NCI-H146 treated with DMSO at 0.1 percent for 48 hours (cell line): Measurements from ENCODE around the gene TAC3.
"Not testable (repeated sequence)": the region's sequence is repeated elsewhere in the genome, so short reads cannot be mapped to it uniquely, and the experiment has no call there.

Source experiments
- DNase-seq: peaks from one replicate; lab custom pipeline; 2025; ENCODE audit not compliant: unreplicated experiment; lab: John Stamatoyannopoulos, UW

The TAC3 gene

GRCh38 chr12:57016348-57016747 is at the start of gene TAC3:
TAC3 (minus strand) TSS chr12:57016529; CDS start chr12:57015797, 732 bp downstream.
- DNase-seq: no peak

GRCh38 chr12:57063991-57064685 is 47.8 kb upstream of the TAC3 start:
- DNase-seq: no peak

DNA sequence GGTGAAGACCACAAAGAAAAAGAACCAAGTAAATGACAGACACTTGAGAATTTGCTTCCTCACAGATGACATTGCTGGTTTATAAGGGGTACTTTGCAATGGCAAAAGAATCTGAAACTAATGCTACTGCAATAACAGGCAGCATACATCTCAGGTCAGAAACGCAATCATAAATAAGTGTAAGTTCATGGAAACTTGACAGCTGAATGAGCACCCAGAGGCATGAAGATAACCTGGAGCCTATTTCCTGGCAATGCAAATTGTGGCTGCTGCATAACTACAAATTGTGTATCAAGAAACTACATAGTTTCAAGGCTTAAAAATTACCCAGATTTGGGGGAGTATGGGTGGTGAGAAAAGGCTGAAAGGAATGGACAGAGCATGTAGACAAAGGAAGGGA is 42.1 kb upstream of the TAC3 start:
- no peak for DNase-seq

GRCh38 chr12:57057067-57057751 is 40.9 kb upstream of the TAC3 start:
- DNase-seq: no peak

DNA sequence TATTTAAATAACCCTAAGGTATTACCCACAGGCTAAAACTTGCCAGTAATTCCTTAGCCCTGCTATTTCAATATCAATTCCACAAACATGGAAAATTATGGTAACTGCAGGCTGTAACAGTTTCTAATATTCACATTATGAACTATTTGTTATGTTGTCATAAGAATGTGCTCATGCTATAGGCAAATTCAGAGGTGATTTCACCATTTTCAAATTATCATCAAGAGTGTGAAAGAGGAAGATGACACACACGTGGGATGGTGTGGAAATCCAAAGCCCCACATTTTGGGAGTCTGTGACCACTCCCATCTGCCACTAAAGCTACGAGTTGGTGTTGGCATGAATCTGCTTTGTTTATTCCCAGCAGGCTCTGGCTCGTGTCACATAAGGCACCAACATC is 39.5 kb upstream of the TAC3 start:
- no peak for DNase-seq

- DNase-seq: not testable (repeated sequence)
These were observed 37.6 kb upstream of the TAC3 start for GRCh38 chr12:57053901-57054300.

GRCh38 chr12:57053146-57053545 is 36.8 kb upstream of the TAC3 start:
- DNase-seq: not testable (repeated sequence)

DNA sequence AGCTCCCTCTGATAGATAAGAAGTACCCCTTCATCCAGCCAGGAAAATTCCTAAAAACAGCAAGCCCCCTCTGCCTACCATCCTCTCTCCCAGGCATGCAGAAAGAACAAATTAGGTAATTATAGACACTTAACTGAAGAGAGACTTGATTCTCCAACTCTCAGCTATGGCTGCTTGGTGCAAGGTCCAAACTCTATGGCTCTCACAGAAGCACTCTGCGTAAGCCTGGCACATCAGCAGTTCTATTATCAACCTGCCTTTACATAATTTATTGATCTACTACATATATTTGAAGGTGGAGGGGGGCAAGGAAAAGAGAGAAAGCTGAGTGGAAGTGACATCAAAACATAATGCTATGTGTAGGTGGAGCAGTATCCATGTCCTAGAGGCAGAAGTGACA is 34.7 kb upstream of the TAC3 start:
- DNase-seq: no peak

- no peak for DNase-seq
These were observed 33.6 kb upstream of the TAC3 start, which contains the start of gene MYO1A for GRCh38 chr12:57049890-57050289. MYO1A (minus strand) TSS chr12:57050129; CDS start chr12:57048323, 1,806 bp downstream.

- DNase-seq: no peak
These were observed 32.8 kb upstream of the TAC3 start for GRCh38 chr12:57049119-57049446.

DNA sequence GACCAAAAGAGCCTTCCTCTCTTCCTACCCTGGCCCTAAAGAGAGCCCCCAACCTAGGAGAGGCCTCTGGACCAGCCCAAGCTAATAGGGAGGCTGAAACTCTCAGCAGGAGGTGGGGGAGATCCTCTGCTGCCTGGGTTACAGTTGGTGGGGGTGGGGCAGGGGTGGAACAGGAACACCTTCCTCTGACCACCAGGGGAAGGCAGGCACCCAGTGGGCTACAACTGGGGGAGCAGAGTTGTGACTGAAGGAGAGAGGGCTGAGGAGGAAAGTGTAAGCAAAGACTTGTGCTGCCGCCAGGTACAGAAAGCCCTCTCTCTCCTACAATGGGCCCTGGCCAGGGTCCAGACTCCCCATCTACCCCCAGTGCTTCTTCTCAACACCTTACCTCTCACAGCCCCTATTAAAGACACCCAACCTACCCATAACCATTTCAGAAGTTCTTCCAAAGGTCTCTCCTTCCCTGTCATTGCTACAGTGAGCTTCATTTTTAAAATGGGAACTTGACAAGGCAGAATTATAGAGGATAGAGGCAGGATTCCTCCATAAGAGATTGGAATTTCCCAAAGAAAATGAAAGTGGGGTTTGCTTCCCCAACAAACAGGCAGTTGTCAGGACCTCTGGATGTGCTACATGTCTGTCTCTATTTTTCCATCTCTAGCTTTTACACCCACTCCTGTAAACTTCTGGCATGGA is 32.2 kb upstream of the TAC3 start:
- no peak for DNase-seq

- DNase-seq: no peak
These were observed 31.7 kb upstream of the TAC3 start for GRCh38 chr12:57047981-57048380.

- no peak for DNase-seq
These were observed 30.9 kb upstream of the TAC3 start for GRCh38 chr12:57046947-57047890.

DNA sequence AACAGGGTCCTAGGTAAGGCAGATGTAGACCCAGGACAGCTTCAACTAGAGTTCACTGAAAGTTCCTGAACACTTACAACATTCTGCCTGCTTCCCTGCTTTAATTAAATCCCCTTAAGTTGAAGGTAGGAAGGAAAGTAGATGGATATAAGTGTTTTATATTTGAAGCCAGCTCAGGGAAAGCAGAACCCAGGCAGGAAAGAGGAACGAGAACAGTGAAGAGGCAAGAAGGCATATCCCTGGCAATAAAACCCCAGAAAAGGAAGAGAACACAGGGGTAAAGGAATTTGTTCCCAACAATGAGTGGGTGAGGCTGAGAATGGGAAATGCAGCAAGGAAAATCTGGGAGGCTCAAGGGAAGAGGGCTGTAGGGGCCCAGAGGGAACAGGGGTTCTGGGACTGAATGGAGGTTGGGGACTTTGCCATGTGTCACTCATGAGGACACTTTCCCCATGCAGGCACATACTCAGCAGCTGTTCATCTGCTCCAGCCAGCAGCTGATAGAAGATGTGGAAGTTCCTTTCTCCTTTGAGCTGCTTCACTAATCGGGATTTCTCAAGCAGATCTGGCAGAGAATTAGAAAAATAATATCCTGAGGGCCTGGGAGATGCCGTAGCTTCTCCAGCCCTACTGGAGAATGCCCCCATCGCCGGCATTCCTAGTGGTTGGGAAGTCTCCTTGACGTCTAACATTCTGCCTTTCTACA is 29.9 kb upstream of the TAC3 start:
- DNase-seq: no peak

DNA sequence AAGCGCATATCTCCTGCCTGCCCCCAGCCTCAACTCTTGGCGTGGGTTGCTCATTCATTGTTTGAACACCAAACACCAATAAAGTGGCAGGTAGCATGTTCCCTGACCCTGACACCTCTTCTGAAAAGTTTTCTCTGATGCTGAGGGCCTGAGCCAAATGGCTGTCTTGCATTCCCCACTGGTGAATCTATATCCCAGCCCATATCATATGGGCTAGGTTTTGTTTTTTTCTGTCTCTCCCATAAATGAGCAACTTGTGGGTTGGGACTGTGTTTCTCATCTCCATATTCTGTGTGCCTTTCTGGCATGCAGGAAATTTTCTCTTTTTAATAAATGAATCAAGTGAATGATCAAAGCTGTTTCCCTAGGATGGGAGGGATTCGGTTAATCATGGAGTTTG is 28.6 kb upstream of the TAC3 start:
- no peak for DNase-seq

DNA sequence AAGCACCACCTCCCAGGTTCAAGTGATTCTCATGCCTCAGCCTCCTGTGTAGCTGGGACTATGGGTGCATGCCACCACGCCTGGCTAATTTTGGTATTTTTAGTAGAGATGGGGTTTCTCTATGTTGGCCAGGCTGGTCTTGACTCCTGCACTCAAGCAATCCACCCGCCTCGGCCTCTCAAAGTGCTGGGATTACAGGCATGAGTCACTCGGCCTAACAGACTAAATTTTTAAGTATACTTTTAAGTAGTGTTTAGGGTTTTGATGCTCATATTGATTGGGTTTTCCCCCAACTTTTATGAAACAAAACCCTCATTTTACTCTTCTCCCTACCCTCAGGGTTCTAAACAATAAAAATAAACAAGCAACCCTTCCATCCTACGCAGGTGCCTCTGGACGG is 28.1 kb upstream of the TAC3 start:
- DNase-seq: no peak

- DNase-seq: no peak
These were observed 26.4 kb upstream of the TAC3 start for GRCh38 chr12:57042695-57043094.

- DNase-seq: no peak
These were observed 24.4 kb upstream of the TAC3 start for GRCh38 chr12:57040750-57041149.

- DNase-seq: no peak
These were observed 23.9 kb upstream of the TAC3 start for GRCh38 chr12:57040211-57040610.

- DNase-seq: no peak
These were observed 22.9 kb upstream of the TAC3 start for GRCh38 chr12:57039016-57039798.
